HG03280 (cell line): Measurements from ENCODE around the gene BMP6.

ENCODE experiments used
- ATAC-seq: cut with Tn5 transposase; IDR thresholded peaks from one replicate; pipeline ENCODE4 v1.9.1; 2021; ENCODE audit warnings: mild to moderate bottlenecking, moderate library complexity; ENCODE audit not compliant: unreplicated experiment

BMP6 gene

DNA sequence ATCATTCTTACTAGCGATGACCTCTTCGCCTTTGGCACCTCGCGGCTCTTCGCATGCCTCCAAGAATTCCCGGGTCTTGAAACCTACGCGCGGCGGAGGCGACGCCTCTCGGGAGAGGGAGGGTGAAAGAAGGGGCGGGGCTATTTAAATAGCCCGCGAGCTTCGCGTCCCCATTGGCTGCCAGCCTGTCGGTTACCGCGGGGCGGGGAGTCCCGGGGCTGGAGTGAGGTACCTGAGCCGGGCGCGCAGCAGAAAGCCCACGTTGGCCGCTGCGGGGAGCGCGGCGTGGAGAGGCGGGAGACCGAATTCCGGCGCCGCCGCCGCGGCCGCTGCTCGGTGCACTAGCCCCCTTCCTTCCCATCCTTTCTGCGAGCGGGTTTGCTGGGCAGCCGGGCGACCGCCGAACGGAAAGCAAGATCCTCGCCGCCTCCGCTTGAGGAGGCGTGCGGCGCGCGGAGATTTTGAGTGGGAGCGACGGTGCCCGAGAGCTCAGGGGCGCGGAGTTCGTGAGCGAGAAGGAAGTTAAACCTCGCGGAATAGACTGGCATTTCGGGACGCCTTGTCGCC, at the start of gene BMP6:
BMP6 (plus strand) TSS at position 251 of the 567 bp plus-strand sequence. CDS start 857 bp downstream, outside the sequence.
- peak; percentile 67 for ATAC-seq

DNA sequence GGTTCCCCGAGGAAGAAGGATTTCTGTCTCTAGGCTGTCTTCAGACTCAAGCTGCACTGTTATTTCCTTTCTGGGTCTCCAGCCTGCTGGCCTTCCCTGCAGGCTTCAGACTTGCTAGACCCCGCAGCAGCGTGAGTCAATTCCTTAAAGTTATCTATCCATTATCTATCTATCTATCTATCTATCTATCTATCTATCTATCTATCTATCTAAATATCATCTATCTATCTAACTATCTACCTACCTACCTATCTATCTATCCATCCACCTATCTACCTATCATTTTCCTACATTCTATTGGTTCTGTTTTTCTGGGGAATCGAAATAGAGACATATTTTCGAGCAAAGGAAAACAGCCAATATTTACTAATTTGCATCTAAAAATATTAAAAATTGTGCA, 48.7 kb upstream of the BMP6 start:
- ATAC-seq: no peak

DNA sequence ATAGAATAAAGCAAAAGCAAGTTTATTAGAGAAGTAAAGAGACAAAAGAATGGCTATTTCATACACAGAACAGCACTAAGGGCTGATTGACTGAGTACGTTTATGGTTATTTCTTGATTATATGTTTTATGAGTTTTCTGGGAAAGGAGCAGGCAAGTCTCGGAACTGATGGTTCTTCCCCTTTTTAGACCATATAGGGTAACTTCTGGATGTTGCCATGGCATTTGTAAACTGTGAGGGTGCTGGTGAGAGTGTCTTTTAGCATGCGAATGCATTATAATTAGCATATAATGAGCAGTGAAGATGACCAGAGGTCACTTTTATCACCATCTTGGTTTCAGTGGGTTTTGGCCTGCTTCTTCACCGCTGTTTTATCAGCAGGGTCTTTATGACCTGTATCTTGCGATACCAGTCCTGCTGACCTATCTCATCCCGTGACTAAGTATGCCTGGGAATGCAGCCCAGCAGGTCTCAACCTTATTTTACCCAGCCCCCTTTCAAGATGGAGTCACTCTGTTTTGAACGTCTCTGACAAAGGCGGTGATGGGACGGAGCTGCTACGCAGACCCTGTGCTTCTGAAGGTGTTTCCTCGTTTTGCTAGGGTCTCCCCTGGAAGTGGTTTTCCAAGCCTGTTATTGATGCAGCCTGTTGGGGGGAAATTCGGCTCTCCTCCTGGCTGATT, 45.4 kb upstream of the BMP6 start:
- no peak for ATAC-seq

DNA sequence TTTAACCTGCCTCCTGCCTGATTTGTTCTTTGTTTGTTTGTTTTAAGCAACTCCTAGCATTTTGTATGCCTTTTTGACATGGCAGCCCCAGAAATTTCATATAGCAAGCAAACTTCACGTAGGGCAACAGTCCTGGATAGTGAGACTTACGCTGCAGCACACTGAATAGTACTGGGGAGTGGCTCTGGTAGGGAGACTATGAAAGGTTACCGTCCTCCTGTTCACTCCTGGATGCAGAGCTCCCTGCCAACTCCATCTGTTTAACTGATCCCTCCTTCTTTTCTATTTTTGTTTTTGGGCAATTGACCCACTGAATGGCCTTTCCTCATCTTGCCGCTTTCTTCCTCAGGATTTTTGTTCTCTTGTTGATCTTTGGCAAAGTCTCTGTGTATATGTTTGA, 44.5 kb upstream of the BMP6 start:
- ATAC-seq: no peak

DNA sequence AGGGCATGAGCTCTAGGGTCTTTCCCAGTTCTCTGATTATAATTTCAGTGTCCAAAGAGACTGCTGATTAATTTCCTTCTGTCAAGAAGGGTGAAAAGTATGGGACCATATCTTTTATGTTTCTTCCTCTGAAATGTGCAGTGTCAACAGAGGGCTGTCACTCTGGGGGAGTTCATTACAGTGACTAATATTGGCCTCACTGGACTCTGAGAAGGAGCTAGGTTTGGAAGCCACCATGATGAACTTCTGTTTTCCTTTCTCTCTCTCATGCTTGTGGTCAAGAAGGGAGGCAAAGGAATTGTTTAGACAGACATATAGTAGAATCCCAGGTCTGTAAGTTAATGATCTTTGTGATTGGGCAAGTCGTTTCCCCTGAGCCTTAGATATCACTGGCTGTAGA, 41.8 kb upstream of the BMP6 start:
- no peak for ATAC-seq

DNA sequence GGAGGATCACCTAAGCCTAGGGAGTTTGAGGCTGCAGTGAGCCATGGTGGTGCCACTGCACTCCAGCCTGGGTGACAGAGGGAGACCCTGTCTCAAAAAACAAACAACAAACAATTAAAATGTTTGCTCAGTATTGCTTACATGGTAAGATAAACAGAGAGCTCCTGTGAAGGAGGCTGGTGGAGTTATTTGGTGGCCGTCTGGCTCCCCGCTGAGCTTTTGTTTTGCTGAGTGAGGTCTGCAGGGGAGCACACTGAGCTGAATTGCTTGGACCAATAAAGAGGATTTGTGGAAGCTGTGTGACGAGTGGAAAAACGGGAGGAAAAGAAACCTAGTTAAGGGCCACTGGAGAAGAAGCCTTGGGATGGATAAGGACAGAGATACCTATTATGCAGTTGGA, 41.1 kb upstream of the BMP6 start:
- ATAC-seq: no peak

DNA sequence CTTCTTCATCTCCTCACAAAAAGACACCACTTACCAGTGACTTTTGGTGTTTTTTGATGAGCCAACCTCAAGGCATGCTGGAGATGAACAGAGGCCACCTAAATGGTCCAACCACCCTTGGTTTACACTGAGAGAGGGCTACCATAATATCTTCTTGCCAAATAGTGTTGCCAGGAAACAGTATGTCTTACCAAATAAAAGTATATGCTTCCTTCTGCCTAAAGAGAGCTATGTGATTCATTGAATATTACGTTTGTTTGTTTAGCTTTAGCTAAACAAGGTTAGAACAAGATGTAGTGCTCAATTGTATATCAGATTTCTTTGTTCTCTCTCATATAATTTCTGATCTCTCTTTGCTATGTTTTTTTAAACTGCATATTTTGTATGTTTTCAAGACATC, 40.6 kb upstream of the BMP6 start:
- ATAC-seq: no peak

DNA sequence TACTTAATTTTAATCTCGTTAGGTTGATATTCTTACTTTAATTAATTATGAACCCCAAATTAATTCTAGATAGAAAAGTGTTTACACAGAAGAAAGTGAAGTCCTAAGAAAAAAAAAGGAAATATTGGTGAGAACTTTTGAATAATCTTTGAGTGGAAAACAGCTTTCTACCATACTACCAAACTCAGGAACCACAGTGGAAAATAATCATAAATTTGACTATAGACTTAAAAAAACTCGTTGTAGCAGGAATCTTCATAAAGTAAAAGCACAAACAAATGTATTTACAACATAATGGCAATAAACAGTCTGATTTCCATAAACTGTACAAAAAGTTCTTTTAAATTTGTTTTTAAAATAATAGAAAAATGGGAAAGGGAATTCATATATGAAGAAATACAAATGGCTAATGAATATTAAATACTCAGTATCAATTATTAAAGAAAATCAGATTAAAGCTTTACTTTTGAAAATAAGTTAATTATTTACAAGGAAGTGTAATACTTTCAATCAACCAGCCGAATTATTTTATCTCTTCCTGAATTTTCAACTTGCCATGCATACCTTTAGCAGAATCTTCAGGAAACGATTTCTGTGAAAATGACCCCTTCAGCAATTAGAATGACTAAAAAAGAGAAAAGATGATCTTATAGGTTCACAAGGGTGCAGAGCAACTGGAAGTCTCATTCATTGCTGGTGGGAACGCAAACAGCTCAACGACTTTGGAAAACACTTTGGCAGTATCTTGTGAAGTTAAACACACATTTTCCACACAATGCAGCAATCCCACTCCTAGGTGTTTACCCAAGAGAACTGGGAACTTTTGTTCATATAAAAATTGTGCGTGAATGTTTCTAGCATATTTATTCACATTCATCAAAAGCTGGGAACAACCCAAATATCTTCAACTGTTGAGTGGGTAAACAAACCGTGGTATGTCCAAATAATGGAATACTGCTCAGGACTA, 38.5 kb upstream of the BMP6 start:
- ATAC-seq: no peak

DNA sequence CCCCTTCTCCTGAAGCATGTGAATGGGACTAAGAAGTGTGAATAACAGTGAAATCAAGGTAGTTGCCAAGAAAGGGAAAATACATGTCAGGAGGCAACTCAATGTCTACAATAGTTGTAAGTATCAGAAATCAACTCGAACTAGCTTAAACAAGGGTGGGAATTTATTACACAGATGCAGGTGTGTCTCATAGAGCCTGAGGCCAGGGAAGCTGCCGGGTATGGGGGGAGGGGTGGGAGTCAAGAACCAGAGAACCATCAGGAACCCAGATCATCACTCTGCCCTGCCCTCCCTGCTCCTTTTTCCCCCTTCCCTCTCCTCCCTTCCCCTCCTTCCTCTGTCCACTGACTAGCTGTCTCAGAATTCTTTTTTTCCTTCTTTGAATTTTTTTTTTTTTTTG, 34.9 kb upstream of the BMP6 start:
- no peak for ATAC-seq

DNA sequence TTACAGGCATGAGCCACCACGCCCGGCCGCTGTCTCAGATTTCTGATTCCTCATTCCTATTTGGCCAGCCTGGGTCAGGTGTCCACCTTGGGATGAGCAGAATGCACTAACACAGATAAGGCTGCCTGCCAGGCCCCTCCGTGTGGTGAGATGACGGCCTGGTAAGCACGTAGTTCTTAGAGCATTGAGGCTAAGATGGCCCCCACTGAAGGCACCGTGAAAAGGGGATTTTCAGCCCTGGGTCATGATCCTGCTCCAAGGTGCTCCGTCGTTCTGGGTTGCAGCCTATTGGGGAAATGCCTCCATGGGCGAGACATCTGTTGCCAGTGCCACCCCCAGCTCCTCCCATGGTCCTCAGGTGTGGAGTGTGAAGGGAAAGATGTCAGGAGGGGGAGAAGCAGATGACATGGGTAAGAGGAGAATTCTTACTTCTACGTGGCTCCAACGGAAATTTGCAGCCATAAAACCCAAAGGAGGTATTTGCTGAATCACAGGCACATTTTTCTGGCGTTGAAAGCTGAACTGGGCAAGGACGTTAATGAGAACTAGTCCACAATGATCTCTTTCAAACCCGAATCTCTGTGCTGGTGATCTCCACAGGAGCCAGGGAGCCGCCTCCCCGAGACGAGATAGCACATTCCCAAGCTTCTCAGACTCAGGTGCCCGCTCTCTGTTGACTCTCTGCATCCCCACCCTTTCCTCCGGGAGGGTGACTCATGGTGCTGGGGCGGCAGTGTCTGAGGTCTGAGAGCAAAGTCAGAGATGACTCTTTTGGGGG, 34.0 kb upstream of the BMP6 start:
- ATAC-seq: no peak

DNA sequence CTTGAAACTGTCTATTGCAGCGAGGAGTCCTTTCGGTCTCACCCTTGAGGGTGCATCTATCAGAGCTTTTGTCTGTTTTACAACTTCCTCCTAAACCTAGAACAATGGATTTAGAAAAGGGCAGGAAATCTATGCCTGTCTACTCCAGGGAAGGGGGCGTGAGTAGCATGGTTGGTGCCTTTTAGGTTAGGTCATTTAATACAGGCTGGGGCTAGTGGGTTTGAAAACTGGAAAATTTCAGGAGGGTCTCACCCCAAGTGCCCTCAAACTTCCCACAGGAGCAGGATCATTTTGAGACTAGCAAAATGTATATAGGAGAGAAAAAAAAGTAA, 33.5 kb upstream of the BMP6 start:
- no peak for ATAC-seq

DNA sequence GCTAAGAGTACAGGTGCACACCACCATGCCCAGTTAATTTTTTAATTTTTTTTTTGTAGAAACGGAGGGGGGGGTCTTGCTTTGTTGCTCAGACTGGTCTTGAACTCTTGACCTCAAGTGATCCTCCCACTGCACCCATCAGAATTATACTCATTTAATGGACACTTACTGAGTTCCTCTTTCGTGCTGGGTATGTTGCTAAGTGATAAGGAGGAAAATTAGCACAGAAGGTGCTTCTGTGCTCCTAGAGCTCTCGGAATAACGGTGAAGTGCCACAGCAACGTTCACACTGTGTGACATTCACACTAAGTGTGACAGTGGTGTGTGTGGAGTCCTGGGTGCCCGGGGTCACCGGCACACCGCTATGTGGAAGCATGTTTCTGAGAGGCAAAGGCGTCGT, 32.1 kb upstream of the BMP6 start:
- no peak for ATAC-seq

DNA sequence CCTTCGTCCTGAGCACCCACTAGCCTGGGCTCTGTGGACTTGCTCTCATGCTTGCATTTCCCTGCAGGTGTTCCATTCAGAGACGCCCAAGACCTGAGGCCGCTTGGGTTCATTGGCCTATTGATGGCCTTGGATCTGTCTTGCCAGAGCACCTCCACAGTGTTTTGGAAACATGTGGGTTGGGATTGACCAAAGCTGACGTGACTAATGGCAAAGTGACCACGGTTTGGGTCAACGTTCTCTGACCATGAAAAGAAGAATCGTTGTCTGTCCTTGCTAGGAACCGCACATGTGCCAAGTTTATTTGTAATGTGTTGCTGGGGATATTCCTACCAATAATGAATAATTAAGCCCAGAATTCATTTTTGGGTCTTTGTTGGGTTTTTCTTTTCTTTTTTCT, 29.8 kb upstream of the BMP6 start:
- no peak for ATAC-seq

DNA sequence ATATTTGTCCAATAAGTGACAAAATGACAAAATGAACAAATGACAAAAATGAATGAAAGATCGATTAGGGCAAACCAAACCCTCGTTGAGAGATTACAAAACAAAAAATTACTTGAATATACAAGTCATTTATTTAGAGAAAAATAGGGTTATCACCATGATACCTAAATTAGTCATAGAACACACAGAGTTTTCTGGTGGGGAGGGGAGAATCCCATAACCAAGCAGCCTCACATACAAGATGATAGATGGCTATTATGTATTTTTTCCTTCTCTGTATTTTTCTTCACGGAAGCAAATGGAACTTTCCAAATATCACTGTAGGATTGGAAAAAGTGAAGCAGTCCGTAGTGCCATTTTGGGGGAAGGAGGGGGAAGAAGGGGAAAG, 28.5 kb upstream of the BMP6 start:
- ATAC-seq: no peak

DNA sequence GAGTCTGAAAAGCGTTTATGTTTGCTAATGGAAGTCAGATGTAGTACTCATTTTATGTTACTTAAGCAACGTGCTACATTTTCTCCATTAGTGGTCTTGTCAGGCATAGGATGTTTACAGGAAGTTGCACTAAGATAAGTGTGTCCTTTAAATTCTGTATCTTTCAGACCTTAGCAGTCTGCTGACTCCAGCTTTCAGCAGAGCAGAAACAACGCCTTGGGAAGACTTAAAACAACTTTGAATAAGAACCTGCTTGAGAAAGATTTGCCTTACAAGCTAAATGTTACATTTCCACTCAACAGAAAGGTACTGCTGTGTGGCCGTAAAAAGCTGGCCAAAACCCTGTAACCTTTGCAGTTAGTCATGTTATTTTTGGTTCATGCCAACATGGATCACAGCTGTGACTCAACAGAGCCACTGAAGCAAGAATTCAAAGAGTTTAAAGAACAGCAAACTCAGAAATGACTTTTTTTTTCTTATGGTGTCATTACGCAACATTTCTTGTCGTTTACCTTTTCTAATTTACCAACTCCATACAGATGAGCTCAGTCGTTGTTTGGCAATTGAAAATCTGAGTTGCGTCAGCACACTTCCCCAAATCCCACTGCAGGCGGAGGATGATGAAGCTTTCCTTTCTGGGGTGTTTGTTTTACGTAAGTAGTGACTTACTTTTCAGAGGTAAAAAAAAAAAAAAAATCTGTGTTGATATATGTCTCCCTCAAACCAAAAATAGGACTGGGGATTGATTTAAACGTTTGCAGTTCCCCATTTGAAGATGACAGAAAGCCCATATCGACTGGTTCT, 27.9 kb upstream of the BMP6 start:
- no peak for ATAC-seq

DNA sequence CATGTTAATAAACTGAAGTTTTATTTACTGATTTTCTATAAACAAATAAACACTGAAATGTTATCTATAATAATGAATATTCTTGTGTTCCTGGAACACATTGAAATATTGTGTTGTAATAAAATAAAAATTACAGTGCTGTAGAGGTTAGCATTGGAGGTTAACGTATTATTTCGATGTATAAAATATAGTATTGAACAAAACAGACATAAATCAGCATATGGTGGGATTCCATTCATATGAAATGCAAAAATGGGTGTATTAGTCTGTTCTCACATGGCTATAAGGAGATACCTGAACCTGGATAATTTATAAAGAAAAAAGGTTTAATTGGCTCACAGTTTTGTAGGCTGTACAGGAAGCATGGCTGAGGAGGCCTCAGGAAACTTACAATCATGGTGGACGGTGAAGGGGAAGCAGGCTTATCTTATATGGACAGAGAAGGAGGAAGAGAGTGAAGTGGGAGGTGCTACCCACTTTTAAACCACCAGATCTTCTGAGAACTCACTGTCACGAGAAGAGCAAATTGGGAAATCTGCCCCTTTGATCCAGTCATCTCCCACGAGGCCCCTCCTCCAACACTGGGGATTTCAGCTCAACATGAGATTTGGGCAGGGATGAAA, 24.6 kb upstream of the BMP6 start:
- no peak for ATAC-seq

DNA sequence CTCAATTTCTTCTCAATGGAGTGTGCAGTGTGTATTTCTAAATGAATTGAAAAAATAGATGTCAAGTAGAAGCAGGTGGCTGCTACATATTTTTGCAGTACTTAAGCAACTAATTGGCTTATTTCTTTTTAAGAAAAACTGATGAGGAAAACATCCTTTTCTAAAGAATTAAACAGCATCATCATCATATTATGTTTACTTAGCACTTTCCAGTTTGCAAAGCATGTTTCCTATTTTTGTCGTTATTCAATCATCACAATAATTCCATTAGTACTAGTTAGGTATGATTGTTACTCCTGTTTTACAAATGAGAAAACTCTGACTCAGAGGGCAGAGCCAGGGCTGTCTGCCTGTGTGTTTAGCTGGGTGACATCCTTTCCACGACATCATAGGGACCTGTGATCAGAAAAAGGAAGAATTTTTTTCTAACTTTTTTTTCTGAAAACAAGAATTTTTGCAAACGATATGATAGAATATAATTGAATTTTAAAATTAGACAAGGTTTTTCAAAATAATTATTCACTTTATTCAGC, 22.7 kb upstream of the BMP6 start:
- no peak for ATAC-seq

DNA sequence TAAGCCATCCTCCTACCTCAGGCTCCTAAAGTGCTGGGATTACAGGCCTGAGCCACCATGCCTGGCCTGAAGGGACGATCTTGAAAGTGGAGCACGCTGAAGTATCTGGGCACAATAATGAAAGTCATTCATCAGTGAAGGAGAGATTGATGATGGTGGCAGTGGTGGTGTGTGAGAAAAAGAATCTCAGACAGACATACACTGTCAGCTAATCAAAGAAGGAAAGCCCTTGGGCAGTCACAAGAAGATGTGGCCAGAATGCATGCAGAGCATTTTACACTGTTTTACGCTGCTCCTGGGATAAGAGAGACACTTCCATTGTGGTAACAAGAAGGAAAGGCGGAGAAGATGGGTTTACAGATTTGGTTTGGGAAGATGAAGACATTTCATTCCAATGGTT, 20.4 kb upstream of the BMP6 start:
- no peak for ATAC-seq

DNA sequence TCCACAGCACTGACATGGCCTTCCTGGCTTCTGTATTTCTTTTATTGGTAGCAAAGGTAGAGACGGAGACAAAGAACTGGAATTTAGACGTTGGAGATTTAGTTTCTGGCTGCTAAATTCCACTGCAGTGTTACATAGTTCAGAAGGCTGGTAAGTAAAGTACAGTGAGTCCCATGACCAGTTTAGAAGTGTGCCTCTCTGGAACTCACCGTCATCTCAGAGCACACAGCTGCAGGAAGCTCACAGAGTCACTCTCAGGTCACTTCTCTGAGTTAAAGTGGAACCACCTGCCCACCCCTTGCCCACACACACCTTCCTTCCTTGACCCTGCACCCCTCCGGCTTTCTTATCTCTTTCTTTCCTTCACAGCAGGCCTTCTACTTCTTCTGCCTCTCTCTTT, 19.6 kb upstream of the BMP6 start:
- no peak for ATAC-seq

DNA sequence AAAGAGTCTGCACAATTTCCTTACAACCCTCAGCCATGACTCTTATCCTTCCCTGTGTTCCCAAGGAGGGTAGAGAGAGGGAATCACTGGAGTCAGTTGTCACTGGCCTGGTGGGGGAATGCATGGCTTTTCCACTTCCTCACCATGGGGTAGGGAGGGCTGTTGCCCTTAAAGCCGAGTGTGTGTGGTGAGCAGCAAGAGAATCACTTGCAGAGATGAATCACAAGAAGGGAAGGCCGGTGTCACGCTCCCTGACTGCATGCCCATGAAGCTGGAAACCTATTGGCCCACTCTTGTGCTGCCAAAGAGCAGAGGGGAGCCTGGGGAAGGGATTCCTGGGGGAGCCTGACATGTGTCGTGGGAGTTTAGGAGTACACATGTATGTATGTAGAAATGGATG, 18.1 kb upstream of the BMP6 start:
- ATAC-seq: no peak
